ENCODE data around the gene TTYH2.

The TTYH2 gene

GRCh38 chr17:74231928-74232907, 18.8 kb downstream of the TTYH2 start:
- in situ Hi-C loops (cut with HindIII; ENCODE audit: low sequenced_read_pairs), result no loop called here
- H3K4me3 ChIP-seq (ENCODE audit: low read depth, low read length), result no peak overlapping the region
- no peak for DNase-seq (ENCODE audit: low read depth, low spot score)
- TF ChIP-seq CTCF (IDR thresholded peaks at IDR 0.05; ENCODE audit: low read depth, low read length), result no peak

GRCh38 chr17:74233937-74234336, 20.6 kb downstream of the TTYH2 start:
- DNase-seq (ENCODE audit: low read depth, low spot score), result no peak
- in situ Hi-C loops (cut with HindIII; ENCODE audit: low sequenced_read_pairs), result no loop called here
- H3K4me3 ChIP-seq (ENCODE audit: low read depth, low read length), result no peak overlapping the region
- TF ChIP-seq CTCF (IDR thresholded peaks at IDR 0.05; ENCODE audit: low read depth, low read length), result no peak

- no peak overlapping the region for H3K4me3 ChIP-seq (ENCODE audit: low read depth, low read length)
- no peak for DNase-seq (ENCODE audit: low read depth, low spot score)
- TF ChIP-seq CTCF (IDR thresholded peaks at IDR 0.05; ENCODE audit: low read depth, low read length), result no peak
- in situ Hi-C loops (cut with HindIII; ENCODE audit: low sequenced_read_pairs), result no loop called here
These were observed 21.1 kb downstream of the TTYH2 start for GRCh38 chr17:74234486-74234885.

GRCh38 chr17:74235040-74235581, 21.7 kb downstream of the TTYH2 start:
- TF ChIP-seq CTCF (IDR thresholded peaks at IDR 0.05; ENCODE audit: low read depth, low read length), result no peak
- H3K4me3 ChIP-seq (ENCODE audit: low read depth, low read length), result no peak overlapping the region
- in situ Hi-C loops (cut with HindIII; ENCODE audit: low sequenced_read_pairs), result no loop called here
- DNase-seq (ENCODE audit: low read depth, low spot score), result no peak

- in situ Hi-C loops (cut with HindIII; ENCODE audit: low sequenced_read_pairs), result no loop called here
- no peak for DNase-seq (ENCODE audit: low read depth, low spot score)
- H3K4me3 ChIP-seq (ENCODE audit: low read depth, low read length), result no peak overlapping the region
- no peak for TF ChIP-seq CTCF (IDR thresholded peaks at IDR 0.05; ENCODE audit: low read depth, low read length)
These were observed 22.6 kb downstream of the TTYH2 start for GRCh38 chr17:74235911-74236371.

GRCh38 chr17:74237321-74237720, 23.9 kb downstream of the TTYH2 start:
- no peak for DNase-seq (ENCODE audit: low read depth, low spot score)
- H3K4me3 ChIP-seq (ENCODE audit: low read depth, low read length), result no peak overlapping the region
- TF ChIP-seq CTCF (IDR thresholded peaks at IDR 0.05; ENCODE audit: low read depth, low read length), result no peak
- in situ Hi-C loops (cut with HindIII; ENCODE audit: low sequenced_read_pairs), result no loop called here

All from astrocyte of the spinal cord (primary cell).